Vagina (tissue), 2 donors: ENCODE data around the gene RUNX3. TPM values are rescaled to one million over a fixed set of nuclear protein-coding genes. Genes with fewer than 3 reads are reported as not detected.

Source experiments
- DNase-seq, 2 donors: peaks; one replicate each; pipeline ENCODE4 v3.0.0-alpha.2; 2017; ENCODE audit errors: extremely low spot score in 2 of 2
- H3K27ac ChIP-seq: fragments of 200-600 bp; sonication (generic); one replicate; pipeline ENCODE4 v1.5.1; 2019
- H3K27me3 ChIP-seq: fragments of 200-600 bp; sonication (generic); one replicate; pipeline ENCODE4 v1.5.1; 2019
- H3K36me3 ChIP-seq, 2 donors: fragments of 200-600 bp; sonication (generic); one replicate each; pipeline ENCODE4 v1.5.1; 2017 to 2019
- H3K4me1 ChIP-seq: fragments of 200-600 bp; sonication (generic); one replicate; pipeline ENCODE4 v1.5.1; 2019
- H3K4me3 ChIP-seq, 2 donors: fragments of 200-600 bp; sonication (generic); 1 replicate in 1 of 2; 2 replicates in 1 of 2; pipeline ENCODE4 v1.5.1; 2016 to 2019
- H3K9me3 ChIP-seq: fragments of 200-600 bp; sonication (generic); one replicate; pipeline ENCODE4 v1.5.1; 2019
- POLR2A ChIP-seq, 2 donors: fragments of 450-650 bp; IDR thresholded peaks; one replicate each; pipeline ENCODE4 v1.6.1; 2017; ENCODE audit warnings: antibody characterized with exemption in 2 of 2, mild to moderate bottlenecking in 2 of 2, moderate library complexity in 2 of 2
- POLR2AphosphoS5 ChIP-seq, 2 donors: sonication (generic); formaldehyde crosslinking; IDR thresholded peaks; one replicate each; pipeline ENCODE4 v1.9.0; 2017; ENCODE audit warnings: antibody characterized with exemption in 2 of 2, mild to moderate bottlenecking in 2 of 2, low read depth in 1 of 2; ENCODE audit not compliant: insufficient read depth in 1 of 2
- intact Hi-C: fragments of 100-400 bp; cut with DNase I; formaldehyde crosslinking; loops from one replicate; pipeline ENCODE4 v1.15.1; 2023
- total RNA-seq: library from RNA; depleted of rRNA; stranded (reverse); fragments of >200 nt; gene quantifications from one replicate; pipeline ENCODE4 v1.2.3, GENCODE V29; 2016
- TF ChIP-seq, protein P1 (sequence below), 3 experiments: fragments of 450-650 bp in 2 of 3; fragments of 200-600 bp in 1 of 3; sonication (generic) in 1 of 3; IDR thresholded peaks; one replicate each; pipeline ENCODE4 v1.5.1; 2017 to 2019; ENCODE audit warnings: antibody characterized with exemption in 3 of 3, mild to moderate bottlenecking in 2 of 3, moderate library complexity in 2 of 3

The RUNX3 gene
- total RNA-seq, 1 donor from 2014 or later = 4.2 TPM

DNA sequence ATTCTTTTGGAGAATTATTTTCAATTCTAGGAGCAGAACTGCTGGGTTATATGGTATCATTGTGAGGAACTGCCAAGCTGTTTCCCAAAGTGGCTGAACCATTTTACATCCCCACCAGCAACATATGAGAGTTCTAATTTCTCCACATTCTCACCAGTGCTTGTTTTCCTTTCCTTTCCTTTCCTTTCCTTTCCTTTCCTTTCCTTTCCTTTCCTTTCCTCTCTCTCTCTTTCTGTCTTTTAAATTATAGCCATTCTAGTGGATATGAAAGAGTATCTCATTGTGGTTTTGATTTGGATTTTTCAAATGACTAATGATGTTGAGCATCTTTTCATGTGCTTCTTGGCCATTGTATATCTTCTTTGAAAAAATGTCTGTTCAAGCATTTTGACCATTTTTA is 45.3 kb downstream of the RUNX3 start:
- DNase-seq = no peak
- H3K9me3 ChIP-seq = no peaks in the 10 kb centered on the region
- no peaks in the 10 kb centered on the region for H3K27me3 ChIP-seq
- no peak for TF ChIP-seq POLR2AphosphoS5 (IDR thresholded peaks at IDR 0.05; ENCODE audit: insufficient read depth in 1 of 2, low read depth in 1 of 2)
- TF ChIP-seq, protein P1, sequence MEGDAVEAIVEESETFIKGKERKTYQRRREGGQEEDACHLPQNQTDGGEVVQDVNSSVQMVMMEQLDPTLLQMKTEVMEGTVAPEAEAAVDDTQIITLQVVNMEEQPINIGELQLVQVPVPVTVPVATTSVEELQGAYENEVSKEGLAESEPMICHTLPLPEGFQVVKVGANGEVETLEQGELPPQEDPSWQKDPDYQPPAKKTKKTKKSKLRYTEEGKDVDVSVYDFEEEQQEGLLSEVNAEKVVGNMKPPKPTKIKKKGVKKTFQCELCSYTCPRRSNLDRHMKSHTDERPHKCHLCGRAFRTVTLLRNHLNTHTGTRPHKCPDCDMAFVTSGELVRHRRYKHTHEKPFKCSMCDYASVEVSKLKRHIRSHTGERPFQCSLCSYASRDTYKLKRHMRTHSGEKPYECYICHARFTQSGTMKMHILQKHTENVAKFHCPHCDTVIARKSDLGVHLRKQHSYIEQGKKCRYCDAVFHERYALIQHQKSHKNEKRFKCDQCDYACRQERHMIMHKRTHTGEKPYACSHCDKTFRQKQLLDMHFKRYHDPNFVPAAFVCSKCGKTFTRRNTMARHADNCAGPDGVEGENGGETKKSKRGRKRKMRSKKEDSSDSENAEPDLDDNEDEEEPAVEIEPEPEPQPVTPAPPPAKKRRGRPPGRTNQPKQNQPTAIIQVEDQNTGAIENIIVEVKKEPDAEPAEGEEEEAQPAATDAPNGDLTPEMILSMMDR (IDR thresholded peaks at IDR 0.05) = no peak
- TF ChIP-seq POLR2A (IDR thresholded peaks at IDR 0.05) = no peak
- no peaks in the 10 kb centered on the region for H3K36me3 ChIP-seq
- no peak overlapping the region for H3K4me3 ChIP-seq
- H3K27ac ChIP-seq = no peak overlapping the region
- intact Hi-C loops = no loop called here
- no peaks in the 10 kb centered on the region for H3K4me1 ChIP-seq

DNA sequence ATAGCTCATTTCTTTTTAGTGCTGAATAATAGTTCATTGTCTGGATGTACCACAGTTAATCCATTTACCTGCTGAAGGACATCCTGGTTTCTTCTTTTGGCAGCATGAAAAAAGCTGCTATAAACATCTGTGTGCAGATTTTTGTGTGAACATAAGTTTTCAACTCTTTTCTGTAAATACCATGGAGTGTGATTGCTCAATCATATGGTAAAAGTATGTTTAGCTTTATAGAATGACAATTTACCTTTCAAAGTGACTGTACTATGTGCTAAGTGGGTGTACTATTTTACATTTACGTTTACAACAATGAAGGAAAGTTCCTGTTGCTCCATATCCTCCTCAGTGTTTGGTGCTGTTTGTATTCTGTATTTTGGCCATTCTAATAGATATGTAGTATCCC is 49.0 kb downstream of the RUNX3 start:
- Histone ChIP-seq H3K27me3 (no peaks in the 10 kb centered on the region), H3K4me1 (no peaks in the 10 kb centered on the region), H3K9me3 (no peaks in the 10 kb centered on the region), H3K36me3 (no peaks in the 10 kb centered on the region), H3K4me3 (no peak overlapping the region), H3K27ac (no peak overlapping the region)
- TF ChIP-seq, protein P1 (IDR thresholded peaks at IDR 0.05) = no peak
- TF ChIP-seq POLR2A (IDR thresholded peaks at IDR 0.05) (no peak), POLR2AphosphoS5 (IDR thresholded peaks at IDR 0.05; ENCODE audit: insufficient read depth in 1 of 2, low read depth in 1 of 2) (no peak)
- DNase-seq = no peak
- intact Hi-C loops = no loop called here

DNA sequence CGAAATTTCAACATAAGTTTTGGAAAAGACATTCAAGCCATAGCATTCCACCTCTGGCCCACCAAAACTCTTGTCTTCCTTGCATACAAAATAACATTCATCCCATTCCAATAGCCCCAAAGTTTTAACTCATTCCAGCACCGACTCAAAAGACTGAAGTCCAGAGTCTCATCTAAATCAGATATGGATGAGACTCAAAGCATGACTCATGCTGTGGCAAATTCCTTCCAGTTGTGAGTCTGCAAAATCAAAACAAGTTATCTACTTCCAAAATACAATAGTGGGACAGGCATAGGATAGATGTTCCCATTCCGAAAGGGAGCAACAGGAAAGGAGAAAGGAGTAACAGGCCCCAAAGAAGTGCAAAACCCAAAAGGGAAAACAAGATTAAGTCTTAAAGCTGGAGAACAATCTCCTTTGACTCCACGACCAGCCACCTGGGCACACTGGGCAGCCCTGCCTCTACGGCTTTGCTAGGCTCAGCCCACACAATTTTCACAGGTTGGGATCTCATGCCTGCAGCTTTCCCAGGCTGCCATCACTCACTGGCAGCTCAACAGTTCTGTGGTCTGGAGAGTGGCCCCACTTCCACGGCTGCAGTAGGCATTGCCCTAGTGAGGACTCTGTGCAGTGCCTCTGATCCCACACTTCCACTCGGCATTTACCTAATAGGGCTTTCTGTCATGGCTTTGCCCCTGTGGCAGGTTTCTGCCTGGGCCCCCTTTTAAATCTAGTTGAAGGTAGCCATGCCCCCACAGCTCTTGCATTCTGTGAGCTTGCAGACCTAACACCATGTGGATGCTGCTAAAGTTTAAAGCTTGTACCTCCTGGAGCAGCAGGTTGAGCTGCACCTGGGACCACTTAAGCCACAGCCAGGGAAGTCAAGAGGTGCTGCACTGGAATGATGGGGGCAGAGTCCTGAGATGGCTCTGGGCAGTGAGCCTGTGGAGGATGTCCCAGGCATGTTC is 51.0 kb downstream of the RUNX3 start:
- TF ChIP-seq, protein P1 (IDR thresholded peaks at IDR 0.05) = no peak
- TF ChIP-seq POLR2A (IDR thresholded peaks at IDR 0.05) = no peak
- no peak for TF ChIP-seq POLR2AphosphoS5 (IDR thresholded peaks at IDR 0.05; ENCODE audit: insufficient read depth in 1 of 2, low read depth in 1 of 2)
- Histone ChIP-seq H3K4me1 (no peaks in the 10 kb centered on the region), H3K36me3 (no peaks in the 10 kb centered on the region), H3K27me3 (no peaks in the 10 kb centered on the region), H3K9me3 (no peaks in the 10 kb centered on the region), H3K4me3 (no peak overlapping the region), H3K27ac (no peak overlapping the region)
- intact Hi-C loops = no loop called here
- peak in 1 of 2 donors; percentile 89 for DNase-seq

DNA sequence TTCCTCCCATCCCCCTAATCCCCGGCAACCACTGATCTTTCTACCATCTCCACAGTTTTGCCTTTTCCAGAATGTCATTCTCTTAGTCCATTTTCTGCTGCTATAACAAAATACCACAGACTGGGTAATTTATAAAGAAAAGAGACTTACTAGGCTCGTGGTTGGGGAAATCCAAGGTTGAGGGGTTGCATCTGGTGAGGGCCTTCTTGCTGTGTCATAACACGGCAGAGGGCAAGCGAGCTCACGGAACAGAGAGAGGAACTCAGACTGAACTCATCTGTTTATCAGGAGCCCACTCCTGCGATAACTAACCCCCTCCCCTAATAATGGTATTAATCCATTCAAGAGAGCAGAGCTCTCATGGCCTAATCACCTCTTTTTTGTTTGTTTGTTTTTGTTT is 52.0 kb downstream of the RUNX3 start:
- TF ChIP-seq, protein P1 (IDR thresholded peaks at IDR 0.05) = no peak
- TF ChIP-seq POLR2A (IDR thresholded peaks at IDR 0.05) (no peak), POLR2AphosphoS5 (IDR thresholded peaks at IDR 0.05; ENCODE audit: insufficient read depth in 1 of 2, low read depth in 1 of 2) (no peak)
- no peak overlapping the region for H3K4me3 ChIP-seq
- DNase-seq = no peak
- H3K27me3 ChIP-seq = no peaks in the 10 kb centered on the region
- no peaks in the 10 kb centered on the region for H3K36me3 ChIP-seq
- intact Hi-C loops = no loop called here
- H3K27ac ChIP-seq = no peak overlapping the region
- no peaks in the 10 kb centered on the region for H3K4me1 ChIP-seq
- no peaks in the 10 kb centered on the region for H3K9me3 ChIP-seq

DNA sequence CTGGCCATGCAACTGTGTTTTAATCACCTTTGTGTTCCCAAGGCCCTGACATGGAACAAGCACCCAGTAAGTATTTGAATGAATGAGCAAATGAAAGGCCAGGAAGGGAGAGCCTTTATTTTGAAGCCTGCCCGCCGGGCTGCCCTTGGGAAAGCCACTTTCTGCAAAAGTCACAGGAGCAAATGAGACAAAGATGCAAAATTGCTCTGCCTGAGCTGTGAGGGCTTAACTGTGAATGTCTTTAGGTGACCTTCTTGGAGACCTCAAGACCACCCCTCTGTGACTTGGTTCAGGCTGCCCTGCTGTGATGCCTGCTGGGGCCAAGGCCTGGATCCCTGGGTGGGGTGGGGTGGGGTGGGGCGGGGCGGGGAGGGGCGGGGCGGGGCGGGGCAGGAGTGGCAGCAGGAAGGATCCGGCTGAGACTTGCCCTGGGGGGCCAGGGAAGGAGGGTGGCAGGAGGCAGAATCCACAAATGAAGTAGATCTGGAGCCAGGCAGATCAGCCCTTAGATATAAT is 54.0 kb downstream of the RUNX3 start:
- H3K27me3 ChIP-seq = no peaks in the 10 kb centered on the region
- H3K9me3 ChIP-seq = no peaks in the 10 kb centered on the region
- TF ChIP-seq POLR2AphosphoS5 (IDR thresholded peaks at IDR 0.05; ENCODE audit: insufficient read depth in 1 of 2, low read depth in 1 of 2) = no peak
- TF ChIP-seq, protein P1 (IDR thresholded peaks at IDR 0.05) = no peak
- TF ChIP-seq POLR2A (IDR thresholded peaks at IDR 0.05) = no peak
- H3K4me3 ChIP-seq = no peak overlapping the region
- intact Hi-C loops = no loop called here
- H3K4me1 ChIP-seq = no peaks in the 10 kb centered on the region
- DNase-seq = peak in 1 of 2 donors; percentile 67
- H3K36me3 ChIP-seq = no peaks in the 10 kb centered on the region
- H3K27ac ChIP-seq = no peak overlapping the region
